HG02852 (cell line): ENCODE measurements around the gene CBL.

ENCODE experiments used
- ATAC-seq: cut with Tn5 transposase; IDR thresholded peaks from one replicate; pipeline ENCODE4 v1.9.1; 2021; ENCODE audit warnings: mild to moderate bottlenecking, moderate library complexity; ENCODE audit not compliant: unreplicated experiment

CBL gene

GRCh38 chr11:119262668-119263351 is 56.7 kb downstream of the CBL start:
- ATAC-seq, result peak; percentile 33

GRCh38 chr11:119263352-119263940 is 57.3 kb downstream of the CBL start:
- no peak for ATAC-seq

- no peak for ATAC-seq
These were observed 59.9 kb downstream of the CBL start for GRCh38 chr11:119266063-119266462.

GRCh38 chr11:119266517-119267255 is 60.5 kb downstream of the CBL start:
- ATAC-seq, result no peak

- ATAC-seq, result no peak
These were observed 61.5 kb downstream of the CBL start for GRCh38 chr11:119267645-119268044.

GRCh38 chr11:119273721-119274120 is 67.6 kb downstream of the CBL start:
- ATAC-seq, result no peak

GRCh38 chr11:119277660-119278059 is 71.5 kb downstream of the CBL start:
- ATAC-seq, result no peak

- ATAC-seq, result no peak
These were observed 76.4 kb downstream of the CBL start for GRCh38 chr11:119282495-119282894.

GRCh38 chr11:119284344-119285157 is 78.4 kb downstream of the CBL start:
- no peak for ATAC-seq

GRCh38 chr11:119285431-119285830 is 79.3 kb downstream of the CBL start:
- ATAC-seq, result no peak

- ATAC-seq, result no peak
These were observed 82.1 kb downstream of the CBL start for GRCh38 chr11:119288219-119288618.

GRCh38 chr11:119290894-119291497 is 84.9 kb downstream of the CBL start:
- ATAC-seq, result no peak

GRCh38 chr11:119293461-119293860 is 87.3 kb downstream of the CBL start:
- no peak for ATAC-seq

GRCh38 chr11:119295178-119295577 is 89.0 kb downstream of the CBL start:
- ATAC-seq, result no peak

- ATAC-seq, result no peak
These were observed 91.8 kb downstream of the CBL start for GRCh38 chr11:119297938-119298337.

- ATAC-seq, result no peak
These were observed 92.6 kb downstream of the CBL start for GRCh38 chr11:119298726-119299125.

GRCh38 chr11:119299416-119299815 is 93.3 kb downstream of the CBL start:
- no peak for ATAC-seq

GRCh38 chr11:119300198-119300964 is 94.2 kb downstream of the CBL start:
- no peak for ATAC-seq

- ATAC-seq, result no peak
These were observed 97.1 kb downstream of the CBL start for GRCh38 chr11:119303227-119303718.
